HPDE6-E6E7 (cell line): ENCODE data around the gene PTPN14.
"Not testable (repeated sequence)": the region's sequence is repeated elsewhere in the genome, so short reads cannot be mapped to it uniquely, and the experiment has no call there.

Source experiments
- DNase-seq: peaks from one replicate; pipeline ENCODE4 v3.0.0; 2011; ENCODE audit warnings: missing footprints; ENCODE audit errors: extremely low spot score

The PTPN14 gene

DNA sequence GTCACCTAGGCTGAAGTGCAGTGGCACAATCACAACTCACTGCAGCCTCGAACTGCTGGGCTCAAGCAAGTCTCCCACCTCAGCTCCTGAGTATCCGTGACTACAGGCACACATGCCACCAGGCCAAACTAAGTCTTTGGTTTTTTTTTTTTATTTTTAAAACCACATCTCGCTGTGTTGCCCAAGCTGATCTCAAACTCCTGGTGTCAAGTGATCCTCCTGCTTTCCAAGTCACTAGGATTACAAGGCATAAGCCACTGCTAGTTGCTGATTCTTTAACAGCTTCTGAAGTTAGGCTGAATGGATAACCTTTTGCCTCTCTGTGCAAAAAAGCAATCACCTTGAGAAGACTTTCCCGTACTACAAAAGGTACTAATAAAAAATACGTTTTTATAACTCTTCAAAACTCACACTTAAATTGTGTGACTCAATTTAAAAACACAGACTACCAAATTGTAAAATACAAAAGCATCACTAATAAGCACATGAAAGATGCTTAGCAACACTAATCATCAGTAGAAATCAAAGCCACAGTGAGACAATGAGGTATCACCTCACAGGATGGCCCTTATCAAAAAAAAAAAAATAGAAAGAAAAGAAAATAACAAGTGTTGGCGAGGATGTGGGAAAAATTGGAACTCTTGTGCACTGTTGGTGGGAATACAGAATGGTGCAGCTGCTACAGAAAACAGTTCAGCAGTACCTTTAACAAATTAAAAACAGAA lies 40.3 kb downstream of the PTPN14 start:
- DNase-seq: no peak

DNA sequence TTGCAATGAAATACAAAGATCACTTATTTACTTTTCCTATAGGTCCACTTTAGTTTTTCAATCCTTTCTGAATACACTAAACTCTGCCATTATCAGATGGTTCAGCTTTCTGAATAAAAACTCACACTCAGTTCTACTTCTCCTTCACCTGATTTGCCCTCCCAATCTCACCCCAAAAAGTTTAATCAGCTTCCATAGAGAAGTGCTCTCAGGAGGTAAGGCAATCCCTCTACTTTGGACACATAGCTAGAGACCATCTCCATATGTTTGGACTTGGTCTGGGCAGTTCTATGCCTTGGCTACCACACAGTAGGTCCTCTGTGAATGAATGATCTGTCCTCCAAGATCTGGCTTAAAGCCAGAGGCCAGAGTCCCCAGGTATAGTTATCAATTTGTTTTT lies 40.9 kb downstream of the PTPN14 start:
- DNase-seq: no peak

DNA sequence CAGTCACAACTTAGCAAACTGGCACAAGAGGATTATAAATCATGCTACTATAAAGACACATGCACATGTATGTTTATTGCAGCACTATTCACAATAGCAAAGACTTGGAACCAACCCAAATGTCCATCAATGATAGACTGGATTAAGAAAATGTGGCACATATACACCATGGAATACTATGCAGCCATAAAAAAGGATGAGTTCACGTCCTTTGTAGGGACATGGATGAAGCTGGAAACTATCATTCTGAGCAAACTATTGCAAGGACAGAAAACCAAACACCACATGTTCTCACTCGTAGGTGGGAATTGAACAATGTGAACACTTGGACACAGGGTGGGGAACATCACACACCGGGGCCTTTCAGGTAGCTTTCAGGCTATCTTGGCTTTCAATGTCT lies 41.8 kb downstream of the PTPN14 start:
- not testable (repeated sequence) for DNase-seq

DNA sequence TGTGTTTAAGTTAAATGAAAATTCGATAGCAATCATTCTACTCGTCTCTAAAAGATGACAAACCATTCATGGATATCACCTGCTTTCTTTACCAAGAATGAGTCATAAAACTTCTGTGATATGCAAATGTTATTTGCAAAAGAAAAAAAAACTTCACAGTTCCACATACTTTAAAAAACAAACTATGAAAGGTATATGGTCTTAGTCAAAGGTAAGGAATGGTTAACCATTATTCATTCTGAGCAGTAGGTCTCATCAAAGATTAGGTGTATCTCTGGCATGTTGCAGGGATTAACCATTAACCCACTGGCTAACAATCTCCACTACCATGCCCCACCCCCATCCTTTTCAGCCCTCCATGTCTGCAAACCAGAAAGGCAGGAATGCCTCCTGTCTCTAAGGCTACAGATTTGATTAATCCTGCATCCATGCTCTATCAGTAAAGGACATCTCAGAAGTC lies 44.4 kb downstream of the PTPN14 start:
- DNase-seq: peak; percentile 82

DNA sequence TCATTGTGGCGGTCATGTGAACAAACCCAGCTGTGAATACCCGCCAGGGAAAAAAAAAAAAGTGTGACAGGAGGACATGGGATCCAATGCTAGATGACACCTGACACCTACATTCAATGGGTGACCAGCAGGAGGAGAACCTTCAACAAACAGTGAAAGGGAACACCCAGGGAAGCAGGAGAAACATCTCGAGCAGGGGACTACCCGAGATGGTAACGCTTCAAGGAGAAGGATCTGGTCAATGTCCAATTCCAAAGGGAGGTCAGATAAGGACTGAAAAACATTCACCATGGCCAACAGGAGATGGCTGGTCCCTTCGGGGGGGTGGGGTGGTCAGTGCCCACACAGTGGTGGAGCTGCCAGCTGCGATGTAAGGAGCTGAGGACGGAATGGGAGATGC lies 46.3 kb downstream of the PTPN14 start:
- no peak for DNase-seq

DNA sequence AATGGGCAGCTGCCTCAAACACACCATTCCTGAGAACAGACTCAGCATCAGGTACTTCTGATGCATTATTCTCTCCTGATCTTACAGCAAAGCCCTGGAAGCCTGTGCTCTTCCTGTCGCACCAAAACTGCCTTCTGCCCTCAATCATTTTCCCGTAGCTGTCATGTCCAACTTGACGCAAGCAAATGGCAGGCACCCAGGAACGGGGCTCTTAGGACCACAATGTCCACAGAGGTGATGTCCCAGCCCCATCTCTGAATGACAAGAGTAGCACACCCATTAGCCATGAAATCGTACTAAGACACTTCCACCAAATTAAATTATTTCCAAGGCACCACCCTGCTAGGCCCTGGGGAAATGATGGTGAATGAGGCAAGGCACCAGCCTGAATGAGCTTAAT lies 47.1 kb downstream of the PTPN14 start:
- DNase-seq: no peak

DNA sequence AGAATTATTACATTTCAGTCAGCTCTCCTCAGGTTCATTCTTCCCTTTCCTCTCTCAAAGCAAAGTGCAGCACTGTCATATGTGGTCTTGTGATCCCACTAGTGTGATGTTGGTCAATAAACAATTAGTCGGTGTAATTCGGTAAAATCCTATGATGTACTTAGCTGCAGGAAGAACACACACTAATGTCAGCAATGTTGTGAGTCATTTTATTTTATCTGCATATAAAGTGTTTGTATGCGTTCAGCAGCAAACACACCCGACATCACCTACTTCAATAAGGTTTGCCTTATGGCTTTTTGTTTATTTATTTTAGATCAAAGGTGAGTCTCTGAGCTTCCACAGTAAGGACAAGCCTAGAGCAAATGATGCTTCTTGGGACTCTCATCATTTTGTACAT lies 47.8 kb downstream of the PTPN14 start:
- DNase-seq: no peak

DNA sequence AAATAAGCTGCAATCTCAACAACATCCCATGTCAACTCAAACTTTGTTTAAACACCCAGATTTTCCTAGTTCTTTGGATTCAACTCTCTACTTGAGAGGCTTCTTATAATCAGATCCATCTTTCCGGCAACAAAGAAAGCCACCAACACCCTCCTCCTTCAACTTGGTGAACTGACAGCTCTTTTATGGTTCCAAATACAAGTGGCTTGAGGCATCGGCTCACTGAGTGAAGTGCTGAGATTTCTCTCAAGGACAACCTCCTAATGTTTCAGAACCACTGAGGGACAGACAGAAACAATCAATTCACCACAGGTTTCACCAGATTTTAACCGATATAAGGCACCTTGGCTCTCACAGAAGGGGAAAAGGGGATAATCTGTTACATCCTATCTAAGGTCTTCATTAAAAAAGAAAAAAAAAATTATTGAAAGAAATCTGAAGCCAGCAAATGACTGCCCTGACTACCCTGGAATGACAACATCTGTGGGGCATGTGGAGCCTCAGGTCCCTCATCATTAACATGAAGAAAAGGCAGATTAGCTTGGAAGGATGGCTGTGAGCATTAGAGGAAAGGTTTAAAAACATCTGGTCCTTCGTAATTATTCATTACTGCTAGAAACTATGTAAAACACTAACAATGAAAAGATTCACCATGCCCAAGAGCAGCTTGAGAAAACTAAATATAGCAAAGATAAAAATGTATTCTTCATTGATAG lies 50.9 kb downstream of the PTPN14 start:
- DNase-seq: no peak

DNA sequence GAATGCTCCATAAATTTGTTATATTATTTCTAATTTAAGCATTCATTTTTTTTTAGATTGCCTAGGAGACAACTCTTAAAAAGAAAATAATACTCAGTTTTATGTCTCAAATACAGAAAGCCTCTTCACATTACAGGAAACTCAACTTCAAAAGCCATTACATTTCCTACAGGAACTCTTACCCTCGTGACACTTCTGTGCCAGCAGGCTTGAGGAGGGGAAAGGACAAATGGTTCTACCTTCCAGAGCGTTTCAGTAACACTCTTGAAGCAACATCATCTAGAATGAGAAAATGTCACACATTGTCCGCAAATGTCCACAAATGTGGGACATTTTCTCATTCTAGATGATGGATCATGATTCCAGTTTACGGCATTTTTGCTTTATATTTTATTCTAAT lies 51.7 kb downstream of the PTPN14 start:
- no peak for DNase-seq

DNA sequence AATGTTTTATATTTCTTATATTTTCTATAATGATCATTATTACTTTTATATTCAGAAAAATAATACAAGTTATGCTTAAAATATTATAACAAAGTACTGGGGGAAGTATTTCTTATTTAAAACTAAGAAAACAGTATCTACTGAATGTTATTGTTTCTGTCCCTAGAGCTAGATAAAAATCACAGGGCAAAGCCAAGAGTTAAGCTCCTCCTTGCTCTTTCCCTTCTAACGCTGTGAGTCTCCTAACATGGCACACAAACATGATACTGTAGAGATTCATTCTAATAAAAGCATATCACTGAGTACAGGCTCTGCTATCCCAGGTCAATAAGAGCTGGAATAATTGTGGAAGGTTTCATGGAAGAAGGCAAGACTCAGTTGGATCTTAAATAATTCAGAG lies 53.4 kb downstream of the PTPN14 start:
- no peak for DNase-seq

DNA sequence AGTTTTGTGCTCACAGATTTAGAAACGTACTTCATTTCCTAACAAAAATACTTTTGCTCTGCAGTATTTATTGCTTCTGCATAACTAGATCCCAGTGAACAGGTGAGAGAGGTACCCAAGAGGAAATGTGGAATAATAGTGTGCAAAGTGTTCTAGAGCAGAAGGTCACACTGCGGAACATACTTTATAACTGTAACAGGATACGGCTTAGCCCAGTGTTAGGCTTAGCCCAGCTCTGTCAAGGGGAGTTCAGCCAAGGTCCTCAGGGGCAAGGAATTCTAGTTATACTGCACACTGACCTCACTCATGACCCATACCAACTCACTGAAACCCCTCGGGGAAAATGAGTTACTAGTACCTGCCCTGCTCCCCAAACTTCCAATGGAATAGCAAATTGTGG lies 55.3 kb downstream of the PTPN14 start:
- DNase-seq: no peak

DNA sequence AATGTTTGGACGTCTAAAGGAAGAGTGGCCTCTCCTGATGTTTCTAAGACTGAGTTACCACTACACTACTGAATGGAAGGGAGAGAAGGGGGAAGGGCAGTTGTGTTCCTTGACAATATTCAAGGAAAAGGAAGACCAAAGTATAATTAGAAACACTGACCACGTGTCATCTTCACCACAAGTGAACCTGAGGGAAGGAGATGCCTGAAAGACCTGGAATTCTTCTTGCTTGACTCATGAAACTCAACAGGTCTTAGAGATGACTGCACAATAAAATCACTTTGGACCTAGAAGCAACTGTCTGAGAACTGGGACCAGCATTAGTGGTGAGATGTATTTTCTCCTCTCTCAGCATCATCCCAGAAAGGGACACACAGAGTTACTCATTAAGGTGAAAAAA lies 56.7 kb downstream of the PTPN14 start:
- peak; percentile 58 for DNase-seq

DNA sequence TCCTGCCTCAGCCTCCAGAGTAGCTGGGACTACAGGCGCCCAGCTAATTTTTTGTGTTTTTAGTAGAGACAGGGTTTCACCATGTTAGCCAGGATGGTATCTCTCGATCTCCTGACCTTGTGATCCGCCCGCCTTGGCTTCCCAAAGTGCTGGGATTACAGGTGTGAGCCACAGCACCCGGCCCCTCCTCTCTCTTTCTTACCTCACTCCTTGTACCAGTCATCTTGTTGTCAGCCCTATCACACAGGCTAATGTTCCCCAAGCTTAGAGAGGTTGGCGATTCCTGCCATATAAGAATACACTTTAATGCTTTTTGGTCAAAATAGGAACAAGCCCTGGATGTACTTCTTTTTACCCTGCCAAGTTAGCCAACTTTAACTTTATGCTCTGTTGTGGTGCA lies 57.2 kb downstream of the PTPN14 start:
- DNase-seq: not testable (repeated sequence)

DNA sequence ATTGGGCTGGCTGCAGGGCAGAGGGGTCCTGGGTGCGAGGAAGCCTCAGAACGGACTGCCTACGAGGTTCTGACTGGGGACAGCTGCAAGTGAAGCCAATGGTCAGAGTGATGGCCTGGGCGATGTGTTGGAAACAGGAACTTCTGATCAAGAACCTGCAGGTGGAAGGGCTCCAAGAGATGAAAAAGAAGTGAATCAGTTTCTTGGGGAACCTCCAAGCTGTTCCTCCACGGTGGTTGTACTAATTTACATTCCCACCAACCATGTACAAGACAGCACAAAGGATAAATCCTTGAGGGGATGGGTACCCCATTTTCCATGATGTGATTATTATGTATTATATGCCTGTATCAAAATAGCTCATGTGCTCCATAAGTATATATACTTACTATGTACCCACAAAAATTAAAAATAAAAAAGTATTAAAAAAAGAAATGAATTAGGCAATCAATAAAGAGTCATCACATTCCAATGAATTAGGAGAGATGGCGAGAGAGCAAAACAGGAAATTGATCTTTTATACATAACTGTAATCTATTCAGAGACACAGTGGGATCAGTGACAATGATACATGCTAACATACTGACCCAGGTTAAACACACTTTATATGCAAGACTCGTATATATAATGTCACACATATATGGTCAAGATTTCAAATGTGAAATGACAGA lies 58.1 kb downstream of the PTPN14 start:
- no peak for DNase-seq

DNA sequence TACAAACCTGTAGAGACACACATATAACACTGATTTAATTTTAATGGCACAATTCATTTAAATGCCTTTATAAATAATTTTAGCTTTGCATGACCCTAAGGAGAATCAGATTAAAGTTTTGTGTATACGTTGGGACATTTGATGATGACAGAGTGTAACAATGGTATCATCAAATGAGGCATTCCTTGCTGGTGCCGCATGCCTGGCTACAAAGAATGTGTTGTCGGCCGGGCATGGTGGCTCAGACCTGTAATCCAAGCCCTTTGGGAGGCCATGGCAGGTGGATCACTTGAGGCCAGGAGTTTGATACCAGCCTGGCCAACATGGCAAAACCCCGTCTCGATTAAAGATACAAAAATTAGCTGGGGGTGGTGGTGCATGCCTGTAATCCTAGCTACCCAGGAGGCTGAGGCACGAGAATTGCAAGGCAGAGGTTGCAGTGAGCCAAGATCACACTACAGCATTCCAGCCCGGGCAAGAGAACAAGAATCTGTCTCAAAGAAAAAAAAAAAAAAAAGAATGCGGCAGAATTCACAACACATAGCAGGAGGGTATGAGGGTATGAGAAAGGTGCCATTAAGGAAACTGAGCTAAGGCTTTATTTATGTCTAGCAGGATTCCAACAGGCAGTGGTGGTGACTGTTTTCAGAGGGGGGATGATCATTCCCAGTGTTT lies 58.9 kb downstream of the PTPN14 start:
- DNase-seq: no peak

DNA sequence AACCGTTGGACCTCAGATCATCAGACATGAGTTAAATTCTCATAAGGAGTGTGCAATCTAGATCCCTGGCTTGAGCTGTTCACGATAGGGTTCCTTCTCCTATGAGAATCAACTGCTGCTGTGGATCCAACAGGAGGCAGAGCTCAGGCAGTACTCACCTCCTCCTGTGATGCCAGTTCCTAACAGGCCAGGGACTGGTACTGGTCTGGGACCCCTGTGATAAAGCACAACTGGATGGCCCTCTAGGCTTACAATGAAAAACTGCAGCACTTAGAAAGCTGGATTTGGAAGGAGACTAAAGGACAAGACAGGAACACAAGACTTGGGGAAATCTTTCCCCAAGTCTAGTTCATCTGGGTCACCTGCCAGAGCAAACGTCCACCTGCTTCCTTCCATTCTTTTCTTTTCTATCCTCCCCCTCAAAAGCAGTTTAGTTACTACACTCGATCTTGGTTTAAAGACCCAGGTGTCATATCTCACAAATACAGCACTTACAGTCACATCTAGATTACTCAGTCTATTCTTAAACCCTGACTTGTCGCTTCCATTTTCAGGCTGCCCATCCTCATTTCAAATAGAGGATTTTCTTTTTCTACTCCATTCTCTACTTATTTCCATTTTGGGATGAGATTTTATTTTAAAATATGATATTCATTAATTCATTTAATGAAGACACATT lies 59.8 kb downstream of the PTPN14 start:
- DNase-seq: no peak

DNA sequence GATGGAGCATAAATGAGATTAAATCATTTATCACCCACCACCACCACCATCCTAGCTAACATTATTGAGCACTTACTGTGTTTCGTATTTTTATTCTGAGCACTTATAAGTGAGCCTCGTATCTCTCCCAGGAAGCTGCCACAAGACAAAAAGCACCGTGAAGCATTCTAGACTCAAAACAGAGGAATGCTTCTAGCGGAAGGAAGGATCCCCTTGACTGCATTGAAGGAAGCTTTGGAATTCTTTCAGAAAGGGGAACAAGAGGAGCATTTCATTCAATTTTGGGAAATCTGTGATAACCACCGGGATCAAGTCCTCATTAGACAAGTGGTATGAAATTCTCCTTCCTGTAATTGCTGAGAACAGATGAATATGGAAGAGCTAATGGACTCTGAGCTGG lies 66.3 kb downstream of the PTPN14 start:
- DNase-seq: no peak

DNA sequence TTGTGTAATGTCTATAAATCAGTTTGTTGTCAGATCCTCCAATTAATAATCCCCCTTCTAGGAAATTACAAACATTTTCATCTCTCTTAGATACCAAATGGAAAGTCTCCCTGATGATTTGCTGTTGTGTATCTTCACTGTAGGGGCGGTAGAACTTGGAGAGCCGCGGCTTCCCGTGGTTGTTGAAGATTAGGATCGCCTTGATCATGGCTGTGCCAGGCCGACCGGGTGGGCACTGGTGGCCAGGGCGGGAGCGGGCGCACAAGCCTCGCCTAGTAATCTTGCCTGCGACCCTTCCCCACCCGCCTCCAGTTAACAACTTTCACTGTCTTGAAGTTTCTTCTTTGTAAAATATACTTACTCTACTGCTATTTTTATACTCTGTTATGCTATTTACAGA lies 68.2 kb downstream of the PTPN14 start:
- not testable (repeated sequence) for DNase-seq

DNA sequence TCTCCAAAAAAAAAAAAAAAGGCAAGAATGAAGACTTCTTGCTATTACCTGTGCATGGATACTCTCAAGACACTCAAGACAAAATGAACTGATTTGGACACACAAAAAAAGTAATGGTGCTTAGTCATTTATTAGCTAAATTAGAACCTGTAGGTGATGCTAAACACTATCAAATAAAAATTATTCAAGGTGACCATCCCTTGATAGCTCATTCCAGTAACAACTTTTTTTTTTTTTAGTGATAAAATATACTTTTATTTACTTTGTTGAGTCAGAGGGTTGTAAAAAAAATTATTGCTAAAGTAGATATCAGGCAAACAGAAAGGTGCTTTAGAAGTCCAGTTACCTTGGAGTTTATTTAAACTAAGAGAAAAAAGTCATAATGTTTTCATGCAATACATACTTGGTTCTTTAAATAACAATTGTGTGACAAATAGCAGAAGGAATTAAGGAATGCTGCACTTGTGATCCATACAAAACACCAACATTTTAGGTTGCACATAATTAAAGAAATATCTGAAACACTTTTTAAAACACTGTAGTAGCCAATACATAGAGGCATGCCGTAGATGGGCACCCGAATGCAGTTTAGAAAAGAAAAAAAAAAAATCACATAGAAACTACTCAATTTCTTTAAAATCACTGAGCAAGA lies 69.3 kb downstream of the PTPN14 start:
- not testable (repeated sequence) for DNase-seq

DNA sequence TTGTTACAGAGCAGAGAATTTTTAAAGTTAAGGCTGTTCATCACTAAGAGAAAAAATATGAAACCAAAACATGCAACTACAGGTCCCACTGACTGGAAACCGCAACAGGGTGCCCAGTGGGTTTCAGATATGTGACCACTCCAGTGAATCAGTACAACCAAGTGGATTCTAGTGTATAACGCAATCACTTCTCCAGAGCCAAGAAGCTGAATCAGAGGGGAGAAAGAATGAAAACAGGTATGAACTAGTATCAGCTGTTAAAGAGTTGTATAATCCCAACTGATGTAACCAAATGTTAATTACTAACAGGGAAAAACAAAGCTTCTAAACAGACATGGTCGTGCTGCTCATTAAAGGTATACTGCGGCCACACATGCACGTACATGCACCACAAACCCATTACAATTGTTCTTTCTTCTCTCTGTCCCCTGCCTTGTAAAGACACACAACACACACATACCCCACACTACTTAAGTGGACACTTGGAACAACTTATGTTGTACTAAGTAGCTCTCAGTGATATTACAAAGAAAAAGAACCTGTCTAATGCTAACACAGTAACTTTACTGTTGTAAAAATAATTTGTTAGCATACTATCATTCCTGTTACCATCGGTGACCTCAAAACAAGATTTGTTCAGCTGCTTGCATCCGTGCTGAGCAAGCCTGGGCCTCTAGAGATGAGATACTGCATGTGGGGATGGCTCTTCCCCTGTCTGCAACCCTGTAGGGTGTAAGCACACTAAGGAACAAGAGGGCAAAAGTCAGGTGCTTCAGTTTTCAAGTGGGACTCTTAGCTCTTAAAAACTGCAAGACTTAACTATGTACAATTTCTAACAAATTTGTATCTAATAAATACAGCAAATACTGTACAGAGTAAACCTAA lies 74.2 kb downstream of the PTPN14 start:
- peak; percentile 81 for DNase-seq
